Skin epidermis (tissue), 12 donors: ENCODE data around the gene ZNF497.

Experiments used
- H3K27ac ChIP-seq, 21 experiments: fragments of 200-600 bp; sonication (generic) in 11 of 21; one replicate each; pipeline ENCODE4 v1.5.0; 2020; ENCODE audit warnings: mild to moderate bottlenecking in 3 of 21, inconsistent platforms in 2 of 21, moderate library complexity in 2 of 21
- H3K4me3 ChIP-seq, 7 experiments: fragments of 200-600 bp; sonication (generic) in 2 of 7; one replicate each; pipeline ENCODE4 v1.5.0; 2020; ENCODE audit warnings: inconsistent platforms in 2 of 7, mild to moderate bottlenecking in 2 of 7, moderate library complexity in 1 of 7

Gene ZNF497

GRCh38 chr19:58395979-58396627 is 33.6 kb upstream of the ZNF497 start:
- Histone ChIP-seq H3K4me3 (peak overlapping the region in 5 of 7 experiments; percentile 24 to 40 (median 28)), H3K27ac (peak overlapping the region in 18 of 21 experiments; percentile 1 to 85 (median 62))

GRCh38 chr19:58395220-58395978 is 32.8 kb upstream of the ZNF497 start, which contains the start of gene RNF225:
RNF225 (plus strand) TSS chr19:58395656; CDS start chr19:58396090, 434 bp downstream.
- Histone ChIP-seq H3K27ac (peak within 1 kb of the TSS in 18 of 21 experiments; percentile 1 to 85 (median 62)), H3K4me3 (peak within 1 kb of the TSS in 5 of 7 experiments; percentile 24 to 40 (median 28))

- H3K4me3 ChIP-seq, result no peak overlapping the region
- H3K27ac ChIP-seq, result peak overlapping the region in 11 of 21 experiments; percentile 10 to 85 (median 52)
Observed at GRCh38 chr19:58394821-58395219, 32.3 kb upstream of the ZNF497 start.

- Histone ChIP-seq H3K4me3 (no peak overlapping the region), H3K27ac (no peak overlapping the region)
Observed at GRCh38 chr19:58393725-58394033, 31.1 kb upstream of the ZNF497 start.

GRCh38 chr19:58392945-58393724 is 30.6 kb upstream of the ZNF497 start:
- H3K27ac ChIP-seq, result no peak overlapping the region
- H3K4me3 ChIP-seq, result no peak overlapping the region

- peak overlapping the region in 4 of 21 experiments; percentile 85 to 99 (median 93) for H3K27ac ChIP-seq
- H3K4me3 ChIP-seq, result peak overlapping the region in 6 of 7 experiments; percentile 36 to 87 (median 76)
Observed at GRCh38 chr19:58388175-58388526, 25.6 kb upstream of the ZNF497 start.

- Histone ChIP-seq H3K27ac (peak overlapping the region; percentile 33 to 99 (median 95)), H3K4me3 (peak overlapping the region; percentile 36 to 87 (median 77))
Observed at GRCh38 chr19:58387338-58388174, 25.0 kb upstream of the ZNF497 start.

GRCh38 chr19:58386576-58387337 is 24.2 kb upstream of the ZNF497 start, which contains the start of gene RPS5:
RPS5 (plus strand) TSS chr19:58387269; CDS start chr19:58388138, 869 bp downstream.
- Histone ChIP-seq H3K4me3 (peak within 1 kb of the TSS; percentile 36 to 87 (median 77)), H3K27ac (peak within 1 kb of the TSS; percentile 81 to 99 (median 95))

GRCh38 chr19:58385891-58386575 is 23.5 kb upstream of the ZNF497 start:
- Histone ChIP-seq H3K4me3 (peak overlapping the region; percentile 36 to 87 (median 77)), H3K27ac (peak overlapping the region; percentile 81 to 99 (median 95))

GRCh38 chr19:58385313-58385890 is 22.9 kb upstream of the ZNF497 start:
- peak overlapping the region in 20 of 21 experiments; percentile 86 to 99 (median 96) for H3K27ac ChIP-seq

GRCh38 chr19:58382997-58383603 is 20.5 kb upstream of the ZNF497 start:
- Histone ChIP-seq H3K27ac (no peak overlapping the region), H3K4me3 (no peak overlapping the region)

More at GRCh38 chr19:58385313-58385890, 22.9 kb upstream of the ZNF497 start:
- peak overlapping the region in 2 of 7 experiments; percentile 77 to 87 for H3K4me3 ChIP-seq

GRCh38 chr19:58381460-58382212 is 19.1 kb upstream of the ZNF497 start:
- Histone ChIP-seq H3K27ac (peak overlapping the region in 20 of 21 experiments; percentile 64 to 96 (median 92)), H3K4me3 (peak overlapping the region; percentile 49 to 87 (median 71))

- H3K4me3 ChIP-seq, result peak within 1 kb of the TSS; percentile 49 to 87 (median 71)
Observed at GRCh38 chr19:58380662-58381459, 18.3 kb upstream of the ZNF497 start, which contains the start of gene ZNF837. ZNF837 (minus strand) TSS chr19:58381030; CDS start chr19:58369332, 11,698 bp downstream.

GRCh38 chr19:58380037-58380661 is 17.6 kb upstream of the ZNF497 start:
- peak overlapping the region; percentile 80 to 96 (median 92) for H3K27ac ChIP-seq

More at GRCh38 chr19:58380662-58381459, 18.3 kb upstream of the ZNF497 start, which contains the start of gene ZNF837:
- peak within 1 kb of the TSS; percentile 83 to 96 (median 92) for H3K27ac ChIP-seq

GRCh38 chr19:58379246-58379645 is 16.7 kb upstream of the ZNF497 start:
- Histone ChIP-seq H3K27ac (no peak overlapping the region), H3K4me3 (no peak overlapping the region)

More at GRCh38 chr19:58380037-58380661, 17.6 kb upstream of the ZNF497 start:
- peak overlapping the region; percentile 49 to 87 (median 71) for H3K4me3 ChIP-seq
